GM12873 (cell line): ENCODE measurements around the gene CLCN1.

Experiments
- TF ChIP-seq, protein P1 (sequence below): IDR thresholded peaks from 2 replicates; pipeline ENCODE4 v1.5.1; 2012; ENCODE audit warnings: low read depth, mild to moderate bottlenecking, moderate library complexity, low read length, control low read depth; ENCODE audit not compliant: insufficient read depth; ENCODE audit errors: missing control alignments

CLCN1 gene

DNA sequence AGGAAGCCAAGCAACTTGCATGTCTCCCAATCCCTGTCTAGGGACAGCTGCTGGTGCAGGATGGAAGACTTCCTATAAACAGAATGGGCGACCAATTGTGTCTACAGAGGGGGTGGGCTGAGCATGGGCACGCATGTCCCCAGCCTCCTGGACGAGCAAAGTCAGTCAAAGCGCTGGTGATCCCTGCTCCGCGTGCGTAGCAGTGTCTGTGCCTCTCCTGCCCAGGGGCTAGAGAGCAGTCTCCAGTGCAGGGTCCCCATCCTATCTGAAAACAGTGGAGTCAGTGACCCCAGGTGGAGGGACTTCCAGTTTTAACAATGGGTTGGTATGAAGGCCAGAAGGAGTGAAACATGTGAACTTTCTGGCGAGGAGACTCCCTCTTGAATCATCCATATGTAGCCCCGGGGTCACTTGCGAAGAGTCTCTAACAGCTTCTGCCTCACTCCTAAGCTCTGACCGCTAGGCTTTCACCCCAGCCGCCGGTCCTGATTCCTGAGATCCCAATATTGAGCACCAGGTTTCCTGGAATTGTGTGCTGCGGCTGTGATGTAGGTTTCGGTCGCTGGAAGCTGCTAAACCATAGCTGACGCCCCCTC, 28.5 kb upstream of the CLCN1 start:
- TF ChIP-seq, protein P1, sequence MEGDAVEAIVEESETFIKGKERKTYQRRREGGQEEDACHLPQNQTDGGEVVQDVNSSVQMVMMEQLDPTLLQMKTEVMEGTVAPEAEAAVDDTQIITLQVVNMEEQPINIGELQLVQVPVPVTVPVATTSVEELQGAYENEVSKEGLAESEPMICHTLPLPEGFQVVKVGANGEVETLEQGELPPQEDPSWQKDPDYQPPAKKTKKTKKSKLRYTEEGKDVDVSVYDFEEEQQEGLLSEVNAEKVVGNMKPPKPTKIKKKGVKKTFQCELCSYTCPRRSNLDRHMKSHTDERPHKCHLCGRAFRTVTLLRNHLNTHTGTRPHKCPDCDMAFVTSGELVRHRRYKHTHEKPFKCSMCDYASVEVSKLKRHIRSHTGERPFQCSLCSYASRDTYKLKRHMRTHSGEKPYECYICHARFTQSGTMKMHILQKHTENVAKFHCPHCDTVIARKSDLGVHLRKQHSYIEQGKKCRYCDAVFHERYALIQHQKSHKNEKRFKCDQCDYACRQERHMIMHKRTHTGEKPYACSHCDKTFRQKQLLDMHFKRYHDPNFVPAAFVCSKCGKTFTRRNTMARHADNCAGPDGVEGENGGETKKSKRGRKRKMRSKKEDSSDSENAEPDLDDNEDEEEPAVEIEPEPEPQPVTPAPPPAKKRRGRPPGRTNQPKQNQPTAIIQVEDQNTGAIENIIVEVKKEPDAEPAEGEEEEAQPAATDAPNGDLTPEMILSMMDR, result no peak

DNA sequence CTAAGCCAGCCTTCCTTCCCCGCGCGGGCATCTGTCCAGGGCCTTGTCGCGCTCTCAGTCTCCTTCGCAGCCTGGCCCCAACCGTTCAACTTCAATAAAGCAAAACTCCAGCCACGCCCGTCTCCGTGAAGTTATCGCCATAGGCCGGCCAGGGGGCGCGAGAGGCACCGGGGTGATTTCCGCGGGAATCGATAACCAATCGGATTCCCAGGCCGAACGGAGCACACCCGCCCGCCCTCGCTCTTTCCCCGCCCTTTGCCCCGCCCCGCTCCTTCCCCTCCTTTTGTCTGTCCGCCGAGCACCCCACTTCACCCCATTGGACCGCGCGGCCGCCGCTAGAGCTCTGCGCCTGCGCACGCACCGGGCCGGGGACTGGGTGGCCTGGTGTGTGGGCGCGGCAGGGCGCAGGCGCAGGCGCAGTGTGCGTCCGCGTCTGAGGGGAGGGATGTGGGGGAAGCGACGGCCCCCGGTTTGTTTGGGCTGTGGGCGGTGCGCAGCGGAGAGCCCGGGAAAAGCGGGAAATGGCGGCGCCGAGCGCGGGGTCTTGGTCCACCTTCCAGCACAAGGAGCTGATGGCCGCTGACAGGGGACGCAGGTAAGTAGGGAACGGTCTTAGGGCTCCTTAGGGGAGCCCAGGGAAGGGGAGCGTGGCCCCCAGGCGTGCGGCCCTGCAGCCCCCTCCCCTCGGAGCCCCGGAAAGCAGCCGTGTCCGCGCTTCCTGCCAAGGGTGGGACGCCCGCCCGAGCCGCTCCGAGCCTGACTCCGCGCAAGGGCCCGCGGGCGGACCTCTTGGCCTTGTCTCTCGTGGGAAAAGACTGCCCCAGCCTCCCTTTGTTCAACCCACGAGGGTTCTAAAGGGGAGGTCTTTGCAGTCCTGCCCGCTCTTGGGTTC, 27.7 kb upstream of the CLCN1 start, which contains the start of gene CASP2:
Gene CASP2 (plus strand): TSS at position 417 of the 892 bp plus-strand sequence. CDS start 105 bp downstream, at position 522.
- TF ChIP-seq, protein P1, result peak; percentile 29

DNA sequence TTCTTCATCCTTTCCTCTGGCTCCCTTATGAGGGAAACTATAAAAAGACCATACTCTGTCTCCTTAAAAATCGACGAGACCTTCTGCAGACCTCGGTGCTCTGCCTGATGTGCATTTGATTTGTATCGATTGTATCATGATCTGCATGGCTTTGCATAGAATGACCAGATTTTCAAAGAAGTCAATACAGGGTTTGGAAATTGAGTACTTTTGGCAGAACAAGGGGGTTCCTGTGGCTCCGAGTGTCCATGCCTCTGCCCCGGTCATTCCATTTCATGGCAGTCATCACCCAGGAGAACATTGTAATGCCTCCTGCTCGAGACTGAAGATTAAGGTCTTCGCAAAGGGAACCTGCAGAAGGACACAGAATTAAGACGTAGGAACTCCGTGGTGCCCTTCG, 27.1 kb upstream of the CLCN1 start:
- TF ChIP-seq, protein P1, result no peak

DNA sequence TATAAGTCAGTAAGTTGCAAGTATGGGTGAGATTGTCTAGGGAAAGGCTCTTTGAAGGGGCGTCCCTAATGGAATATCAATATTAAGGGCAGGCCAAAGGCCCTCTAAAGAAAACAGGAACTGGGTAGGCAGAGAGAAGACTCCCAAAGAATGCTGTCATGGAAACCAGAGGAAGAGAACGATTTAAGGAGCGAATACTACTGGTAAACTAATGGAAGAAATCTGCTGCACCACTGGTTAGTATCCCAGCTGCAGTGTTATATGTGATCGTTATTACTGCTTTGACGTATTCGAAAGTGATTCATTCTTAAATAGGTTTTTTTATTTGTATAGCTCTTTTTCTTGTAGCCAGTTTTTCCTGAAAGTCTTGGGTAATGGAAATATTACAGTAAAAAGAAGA, 26.5 kb upstream of the CLCN1 start:
- TF ChIP-seq, protein P1, result no peak

DNA sequence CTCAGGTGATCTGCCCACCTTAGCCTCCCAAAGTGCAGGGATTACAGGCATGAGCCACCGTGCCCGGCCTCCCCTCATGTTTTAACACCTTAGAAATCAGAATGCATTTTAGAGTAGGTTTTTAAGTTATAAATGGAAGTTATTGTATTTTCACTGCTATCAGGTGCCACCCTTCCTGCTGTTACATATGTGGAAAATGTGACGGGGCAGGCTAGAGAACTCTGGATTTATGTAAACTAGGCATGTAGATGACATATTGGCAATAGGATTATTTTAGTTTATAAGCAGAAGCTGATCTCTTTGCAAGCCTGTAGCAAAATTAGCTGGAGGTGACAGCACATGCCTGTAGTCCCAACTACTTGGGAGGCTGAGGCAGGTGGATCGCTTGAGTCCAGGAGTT, 25.6 kb upstream of the CLCN1 start:
- TF ChIP-seq, protein P1, result no peak

DNA sequence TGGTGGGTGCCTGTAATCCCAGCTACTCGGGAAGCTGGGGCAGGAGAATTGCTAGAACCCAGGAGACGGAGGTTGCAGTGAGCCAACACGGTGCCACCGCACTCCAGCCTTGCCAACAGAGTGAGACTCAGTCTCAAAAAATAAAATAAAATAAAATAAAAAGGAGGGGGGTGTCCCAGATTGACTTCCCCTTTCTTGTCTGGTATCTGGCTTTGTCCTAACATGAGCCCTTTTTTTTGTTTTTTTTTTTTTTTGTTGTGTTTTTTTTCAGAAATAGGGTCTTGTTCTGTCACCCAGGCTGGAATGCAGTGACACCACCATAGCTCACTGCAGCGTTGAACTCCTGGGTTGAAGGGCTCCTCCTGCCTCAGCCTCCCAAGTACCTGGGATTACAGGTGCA, 23.0 kb upstream of the CLCN1 start:
- TF ChIP-seq, protein P1, result no peak

DNA sequence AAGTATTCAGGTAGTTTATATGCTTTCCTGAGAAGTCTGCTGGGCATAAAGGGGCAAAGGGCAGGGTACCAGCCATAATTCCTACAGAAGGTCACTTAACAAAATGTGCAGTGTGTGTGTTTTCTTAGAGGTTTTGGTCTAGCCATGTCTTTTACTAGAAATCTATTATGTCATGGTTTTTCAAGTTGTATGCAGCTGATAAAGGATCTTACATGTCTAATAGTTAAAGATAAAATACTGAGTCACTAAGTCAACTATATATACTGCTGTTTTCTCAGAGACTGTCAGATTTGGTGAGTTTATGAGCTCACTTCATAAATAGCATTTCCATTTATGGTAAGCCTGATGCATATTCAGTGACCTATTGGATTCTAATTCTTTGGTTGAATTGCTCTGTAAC, 20.0 kb upstream of the CLCN1 start:
- TF ChIP-seq, protein P1, result no peak
